Astrocyte of the cerebellum (primary cell): ENCODE data around the gene CEMIP.
A peak's percentile ranks its signal among the peaks of the same experiment; 100 is the strongest.

ENCODE experiments used
- DNase-seq: peaks from one replicate; pipeline ENCODE4 v3.0.0-alpha.2; 2011; ENCODE audit warnings: low read depth
- H3K4me3 ChIP-seq: 2 replicates; pipeline ENCODE4 v1.5.1; 2011; ENCODE audit warnings: mild to moderate bottlenecking, low read depth, low read length, moderate library complexity
- in situ Hi-C: cut with HindIII; loops from 2 replicates; pipeline ENCODE4 v1.10.0; 2017; ENCODE audit warnings: low sequenced_read_pairs
- TF ChIP-seq, protein P1 (sequence below): IDR thresholded peaks from 2 replicates; pipeline ENCODE4 v1.5.1; 2012; ENCODE audit warnings: low read length, low read depth, moderate library complexity, mild to moderate bottlenecking; ENCODE audit errors: missing control alignments

The CEMIP gene

DNA sequence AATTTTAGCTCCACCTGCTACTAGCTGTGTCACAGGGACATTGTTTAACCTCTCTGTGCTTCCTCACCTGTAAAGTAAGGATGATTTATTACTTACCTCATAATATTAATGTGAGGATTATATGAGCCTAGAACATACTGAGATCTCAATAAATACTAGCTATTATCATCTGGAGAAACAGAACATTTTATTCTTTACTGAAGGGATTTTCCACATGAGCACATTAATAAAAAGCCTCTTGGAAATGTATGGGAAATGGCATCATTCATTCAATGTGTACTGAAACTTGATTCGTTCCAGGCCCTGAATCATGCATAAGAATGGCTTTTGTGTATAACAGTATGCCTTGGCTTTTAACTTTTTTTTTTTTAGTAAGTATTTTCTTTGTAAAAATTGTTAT is 11.0 kb upstream of the CEMIP start:
- TF ChIP-seq, protein P1, sequence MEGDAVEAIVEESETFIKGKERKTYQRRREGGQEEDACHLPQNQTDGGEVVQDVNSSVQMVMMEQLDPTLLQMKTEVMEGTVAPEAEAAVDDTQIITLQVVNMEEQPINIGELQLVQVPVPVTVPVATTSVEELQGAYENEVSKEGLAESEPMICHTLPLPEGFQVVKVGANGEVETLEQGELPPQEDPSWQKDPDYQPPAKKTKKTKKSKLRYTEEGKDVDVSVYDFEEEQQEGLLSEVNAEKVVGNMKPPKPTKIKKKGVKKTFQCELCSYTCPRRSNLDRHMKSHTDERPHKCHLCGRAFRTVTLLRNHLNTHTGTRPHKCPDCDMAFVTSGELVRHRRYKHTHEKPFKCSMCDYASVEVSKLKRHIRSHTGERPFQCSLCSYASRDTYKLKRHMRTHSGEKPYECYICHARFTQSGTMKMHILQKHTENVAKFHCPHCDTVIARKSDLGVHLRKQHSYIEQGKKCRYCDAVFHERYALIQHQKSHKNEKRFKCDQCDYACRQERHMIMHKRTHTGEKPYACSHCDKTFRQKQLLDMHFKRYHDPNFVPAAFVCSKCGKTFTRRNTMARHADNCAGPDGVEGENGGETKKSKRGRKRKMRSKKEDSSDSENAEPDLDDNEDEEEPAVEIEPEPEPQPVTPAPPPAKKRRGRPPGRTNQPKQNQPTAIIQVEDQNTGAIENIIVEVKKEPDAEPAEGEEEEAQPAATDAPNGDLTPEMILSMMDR: no peak
- no peak for DNase-seq
- in situ Hi-C loops: no loop called here
- H3K4me3 ChIP-seq: no peak overlapping the region

DNA sequence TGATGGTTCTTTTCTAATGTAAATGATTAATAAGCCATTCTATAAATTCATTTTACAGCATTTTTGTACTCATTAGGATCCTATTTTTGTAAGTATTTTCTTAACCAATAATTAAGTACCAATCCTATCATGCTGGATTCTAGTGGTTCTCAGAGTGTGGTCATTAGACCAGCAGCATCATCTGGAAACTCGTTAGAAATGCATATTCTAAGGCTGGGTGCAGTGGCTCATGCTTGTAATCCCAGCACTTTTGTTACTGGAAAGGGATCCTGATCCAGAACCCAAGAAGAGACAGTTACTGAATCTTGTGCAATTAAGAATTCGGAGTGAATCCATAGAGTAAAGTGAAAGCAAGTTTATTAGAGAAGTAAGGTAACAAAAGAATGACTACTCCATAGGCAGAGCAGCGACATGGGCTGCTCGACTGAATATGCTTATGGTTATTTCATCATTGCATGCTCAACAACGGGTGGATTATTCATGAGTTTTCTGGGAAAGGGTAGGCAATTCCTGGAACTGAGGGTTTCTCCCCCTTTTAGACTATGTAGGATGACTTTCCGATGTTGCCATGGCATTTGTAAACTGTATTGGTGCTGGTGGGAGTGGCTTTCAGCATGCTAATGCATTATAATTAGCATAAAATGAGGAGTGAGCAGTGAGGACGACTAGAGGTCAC is 9.9 kb upstream of the CEMIP start:
- TF ChIP-seq, protein P1: no peak
- H3K4me3 ChIP-seq: no peak overlapping the region
- DNase-seq: no peak
- in situ Hi-C loops: no loop called here

DNA sequence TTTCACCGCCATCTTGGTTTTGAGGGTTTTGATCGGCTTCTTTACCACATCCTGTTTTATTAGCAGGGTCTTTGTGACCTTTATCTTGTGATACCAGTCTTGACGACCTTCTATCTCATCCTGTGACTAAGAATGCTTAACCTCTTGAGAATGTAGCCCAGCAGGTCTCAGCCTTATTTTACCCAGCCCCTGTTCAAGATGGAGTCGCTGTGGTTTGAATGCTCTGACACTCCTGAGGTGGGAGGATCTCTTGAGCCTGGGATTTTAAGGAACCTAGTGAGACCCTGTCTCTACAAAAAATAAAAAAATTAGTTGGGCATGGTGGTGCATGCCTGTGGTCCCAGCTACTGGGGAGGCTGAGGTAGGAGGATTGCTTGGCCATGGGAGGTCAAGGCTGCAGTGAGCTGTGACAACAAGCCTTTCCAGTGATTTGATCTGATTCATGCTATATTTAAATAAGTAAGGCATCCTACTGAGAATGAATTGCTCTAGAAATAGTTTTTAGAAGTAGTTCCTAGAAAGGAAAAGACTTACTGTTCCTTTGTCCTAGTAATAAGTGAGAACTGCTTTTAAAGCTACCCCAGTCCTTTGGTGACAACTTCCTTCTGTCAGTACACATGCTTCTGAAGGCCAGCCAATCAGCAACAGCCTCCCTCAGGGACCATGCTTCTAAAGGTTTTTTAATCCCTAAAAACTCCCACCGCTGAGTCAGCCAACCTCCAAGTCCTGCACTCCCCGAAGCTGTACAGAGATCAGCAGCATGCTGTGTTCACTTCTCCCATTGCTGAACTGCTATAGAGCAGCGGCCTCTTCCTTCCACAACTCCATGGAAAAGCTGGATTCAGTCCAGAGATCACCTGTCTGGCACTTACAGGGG is 9.1 kb upstream of the CEMIP start:
- TF ChIP-seq, protein P1: no peak
- H3K4me3 ChIP-seq: no peak overlapping the region
- no peak for DNase-seq
- in situ Hi-C loops: no loop called here

DNA sequence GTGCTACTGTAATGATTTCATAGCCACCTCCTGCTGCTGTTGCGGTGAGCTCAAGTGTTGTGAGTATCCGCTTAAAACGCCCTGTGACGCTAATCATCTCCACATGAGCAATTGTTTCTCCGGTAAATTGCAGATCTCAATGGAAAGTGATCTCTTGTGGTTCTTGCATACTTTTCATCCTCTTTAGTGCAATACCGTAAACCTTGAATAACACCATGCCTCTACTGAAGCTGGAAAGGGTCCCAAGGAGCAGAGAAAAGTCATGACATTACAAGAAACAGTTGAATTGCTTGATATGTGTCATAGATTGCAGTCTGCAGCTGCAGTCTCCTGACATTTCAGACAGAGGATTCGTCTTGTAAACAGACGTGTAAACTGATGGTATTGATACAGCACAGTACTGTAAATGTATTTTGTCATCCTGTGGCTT is 6.0 kb upstream of the CEMIP start:
- TF ChIP-seq, protein P1: no peak
- in situ Hi-C loops: no loop called here
- DNase-seq: peak; percentile 86
- no peak overlapping the region for H3K4me3 ChIP-seq

DNA sequence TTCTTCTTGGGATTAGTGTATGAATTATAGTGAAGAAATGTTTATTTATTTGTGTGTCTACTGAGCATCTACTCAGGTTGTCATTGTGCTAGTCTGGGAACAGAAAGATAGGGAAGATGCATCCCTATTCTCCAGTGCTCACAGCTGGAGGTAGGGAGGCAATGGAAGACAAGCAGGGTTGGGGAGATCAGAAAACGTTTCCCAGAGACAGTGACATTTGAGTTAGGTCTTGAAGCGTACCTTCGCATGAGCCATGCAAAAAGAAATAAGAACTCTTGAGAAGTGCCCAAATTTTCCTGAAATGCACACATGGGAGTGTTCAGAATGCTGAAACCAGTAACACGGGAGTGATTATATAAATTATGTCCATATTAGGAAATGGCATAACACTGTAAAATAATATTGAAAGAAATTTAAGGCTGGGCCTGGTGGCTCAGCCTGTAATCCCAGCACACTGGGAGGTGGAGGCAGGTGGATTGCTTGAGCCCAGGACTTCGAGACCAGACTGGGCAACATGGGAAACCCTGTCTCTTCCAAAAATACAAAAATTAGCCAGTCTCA is 5.3 kb upstream of the CEMIP start:
- no peak for DNase-seq
- TF ChIP-seq, protein P1: no peak
- in situ Hi-C loops: no loop called here
- no peak overlapping the region for H3K4me3 ChIP-seq

DNA sequence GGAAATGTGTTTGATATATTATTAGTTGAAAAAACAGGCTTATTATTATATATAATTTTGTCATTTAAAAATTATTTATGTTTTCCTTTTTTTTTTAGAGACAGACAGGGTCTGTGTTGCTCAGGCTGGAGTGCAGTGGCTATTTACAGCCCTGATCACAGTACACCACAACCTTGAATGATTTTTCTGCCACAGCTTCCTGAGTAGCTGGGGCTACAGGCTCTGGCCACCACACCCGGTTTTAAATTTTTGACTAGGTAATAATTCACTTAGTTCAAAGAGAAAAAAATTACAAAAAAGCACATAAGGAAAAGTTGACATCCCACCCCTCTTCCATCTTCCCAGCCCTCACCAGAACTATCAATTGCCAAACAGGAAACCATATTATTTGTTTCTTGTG is 4.7 kb upstream of the CEMIP start:
- DNase-seq: no peak
- H3K4me3 ChIP-seq: no peak overlapping the region
- in situ Hi-C loops: no loop called here
- TF ChIP-seq, protein P1: no peak
